ENCODE results near the gene TCAF1.

DNA sequence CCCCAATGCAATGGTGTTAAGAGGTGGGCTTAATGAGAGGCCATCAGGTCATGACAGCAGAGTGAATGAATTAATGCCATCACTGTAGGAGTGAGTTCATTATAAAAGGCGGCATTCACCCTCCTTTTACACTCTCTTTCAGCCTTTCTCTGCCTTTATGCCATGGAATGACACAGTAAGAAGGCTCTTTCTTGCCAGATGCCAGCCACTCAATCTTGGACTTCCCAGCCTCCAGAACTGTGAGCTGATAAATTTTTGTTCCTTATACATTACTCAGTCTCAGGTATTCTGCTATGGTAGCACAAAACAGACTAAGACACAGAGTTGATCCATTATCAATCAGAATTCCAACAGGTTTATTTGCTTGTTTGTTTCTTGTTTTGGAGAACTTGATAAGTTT lies 3.2 kb downstream of the TCAF1 start:
- TF ChIP-seq CTCF (optimal IDR thresholded peaks at IDR 0.05 in 1 of 3, IDR thresholded peaks at IDR 0.05 in 1 of 3, conservative IDR thresholded peaks at IDR 0.05 in 1 of 3; ENCODE audit: extremely low read depth in 1 of 3, insufficient read depth in 2 of 3, low read length in 3 of 3), result no peak
- TF ChIP-seq EZH2 (IDR thresholded peaks at IDR 0.05; ENCODE audit: low read length), result no peak

All from keratinocyte (primary cell).